Progenitor cell of endocrine pancreas (in vitro differentiated cells): Measurements from ENCODE around the gene KAT6B. TPM values are rescaled to one million over a fixed set of nuclear protein-coding genes. Genes with fewer than 3 reads are reported as not detected.

Experiments used
- DNase-seq: peaks from one replicate; pipeline ENCODE4 v3.0.0; 2021; ENCODE audit warnings: low spot score; ENCODE audit not compliant: unreplicated experiment
- H3K27ac Mint-ChIP-seq: 2 replicates; pipeline ENCODE4 v1.8.0; 2021; ENCODE audit warnings: mild to moderate bottlenecking, moderate library complexity, mixed read lengths
- H3K27me3 Mint-ChIP-seq: 2 replicates; pipeline ENCODE4 v1.8.0; 2021; ENCODE audit warnings: mixed read lengths
- H3K36me3 Mint-ChIP-seq: 2 replicates; pipeline ENCODE4 v1.8.0; 2022; ENCODE audit warnings: mixed read lengths; ENCODE audit not compliant: insufficient read depth
- H3K4me1 Mint-ChIP-seq: 2 replicates; pipeline ENCODE4 v1.8.0; 2021; ENCODE audit warnings: low read depth, mixed read lengths
- H3K4me3 Mint-ChIP-seq: 2 replicates; pipeline ENCODE4 v1.8.0; 2021; ENCODE audit warnings: low read depth, mild to moderate bottlenecking, moderate library complexity, mixed read lengths
- H3K9me3 Mint-ChIP-seq: 2 replicates; pipeline ENCODE4 v1.8.0; 2021; ENCODE audit warnings: low read depth, mixed read lengths
- CTCF ChIP-seq: fragments of 200-600 bp; sonication (generic); IDR thresholded peaks from one replicate; pipeline ENCODE4 v1.5.0; 2021; ENCODE audit warnings: antibody characterized with exemption, mild to moderate bottlenecking; ENCODE audit not compliant: unreplicated experiment
- total RNA-seq: library from RNA; stranded (reverse); gene quantifications from 2 replicates; pipeline ENCODE4 v1.2.1, GENCODE V29; 2021

The KAT6B gene
- total RNA-seq, 1 donor from 2014 or later, result 75.4 TPM

- Mint-ChIP-seq H3K27me3 (no peaks in the 10 kb centered on the region), H3K9me3 (peaks cover 4% of the 10 kb centered on the region), H3K27ac (peak overlapping the region; percentile 94), H3K4me3 (peak overlapping the region; percentile 96), H3K4me1 (peaks cover 41% of the 10 kb centered on the region), H3K36me3 (peaks cover 11% of the 10 kb centered on the region)
- no peak for TF ChIP-seq CTCF
- DNase-seq, result no peak
Measured at GRCh38 chr10:74827694-74828093, 1.3 kb downstream of the KAT6B start.

- peaks cover 28% of the 10 kb centered on the region for H3K4me1 Mint-ChIP-seq
- H3K9me3 Mint-ChIP-seq, result peaks cover 4% of the 10 kb centered on the region
- H3K27ac Mint-ChIP-seq, result no peak overlapping the region
- H3K4me3 Mint-ChIP-seq, result no peak overlapping the region
- TF ChIP-seq CTCF, result no peak
- no peak for DNase-seq
- peaks cover 13% of the 10 kb centered on the region for H3K36me3 Mint-ChIP-seq
- H3K27me3 Mint-ChIP-seq, result no peaks in the 10 kb centered on the region
Measured at GRCh38 chr10:74828946-74829345, 2.5 kb downstream of the KAT6B start.

- peak overlapping the region; percentile 0 for H3K27ac Mint-ChIP-seq
Measured at GRCh38 chr10:74831518-74832120, 5.2 kb downstream of the KAT6B start.

GRCh38 chr10:74835963-74836362, 9.6 kb downstream of the KAT6B start:
- Mint-ChIP-seq H3K4me1 (peaks cover 19% of the 10 kb centered on the region), H3K27ac (no peak overlapping the region), H3K27me3 (no peaks in the 10 kb centered on the region), H3K36me3 (peaks cover 28% of the 10 kb centered on the region), H3K9me3 (no peaks in the 10 kb centered on the region), H3K4me3 (no peak overlapping the region)
- TF ChIP-seq CTCF, result no peak
- no peak for DNase-seq

More at GRCh38 chr10:74831518-74832120, 5.2 kb downstream of the KAT6B start:
- Mint-ChIP-seq H3K27me3 (no peaks in the 10 kb centered on the region), H3K9me3 (peaks cover 4% of the 10 kb centered on the region), H3K4me3 (no peak overlapping the region), H3K4me1 (peaks cover 23% of the 10 kb centered on the region), H3K36me3 (peaks cover 25% of the 10 kb centered on the region)
- DNase-seq, result no peak
- no peak for TF ChIP-seq CTCF

- H3K4me3 Mint-ChIP-seq, result no peak overlapping the region
- no peak overlapping the region for H3K27ac Mint-ChIP-seq
- TF ChIP-seq CTCF, result no peak
- H3K36me3 Mint-ChIP-seq, result peaks cover 29% of the 10 kb centered on the region
- DNase-seq, result no peak
- H3K27me3 Mint-ChIP-seq, result no peaks in the 10 kb centered on the region
- no peaks in the 10 kb centered on the region for H3K9me3 Mint-ChIP-seq
- peaks cover 11% of the 10 kb centered on the region for H3K4me1 Mint-ChIP-seq
Measured at GRCh38 chr10:74836877-74837276, 10.5 kb downstream of the KAT6B start.
